Choroid plexus epithelial cell (primary cell): ENCODE results near the gene SSBP4.
A peak's percentile ranks its signal among the peaks of the same experiment; 100 is the strongest.

Source experiments
- DNase-seq: peaks from one replicate; pipeline ENCODE4 v3.0.0-alpha.2; 2010; ENCODE audit warnings: low read depth
- H3K4me3 ChIP-seq: 2 replicates; pipeline ENCODE4 v1.5.1; 2011; ENCODE audit warnings: low read depth, mild to moderate bottlenecking, control low read depth, low read length, moderate library complexity
- CTCF ChIP-seq: conservative IDR thresholded peaks from 2 replicates; pipeline ENCODE4 v1.5.1; 2011; ENCODE audit warnings: low read depth, mild to moderate bottlenecking, control low read depth, inconsistent platforms, low read length, moderate library complexity

SSBP4 gene

GRCh38 chr19:18477974-18478373 is 58.8 kb downstream of the SSBP4 start:
- TF ChIP-seq CTCF, result no peak
- DNase-seq, result no peak
- no peak overlapping the region for H3K4me3 ChIP-seq

- no peak overlapping the region for H3K4me3 ChIP-seq
- DNase-seq, result peak; percentile 89
- TF ChIP-seq CTCF, result no peak
These were observed 59.5 kb downstream of the SSBP4 start for GRCh38 chr19:18478545-18479311.

- DNase-seq, result peak; percentile 65
- no peak for TF ChIP-seq CTCF
- no peak overlapping the region for H3K4me3 ChIP-seq
These were observed 61.0 kb downstream of the SSBP4 start for GRCh38 chr19:18480006-18480691.

GRCh38 chr19:18481505-18482222 is 62.5 kb downstream of the SSBP4 start:
- H3K4me3 ChIP-seq, result no peak overlapping the region
- no peak for DNase-seq
- TF ChIP-seq CTCF, result no peak

- no peak overlapping the region for H3K4me3 ChIP-seq
- DNase-seq, result no peak
- no peak for TF ChIP-seq CTCF
These were observed 64.1 kb downstream of the SSBP4 start for GRCh38 chr19:18483119-18483890.
